ENCODE data around the gene GPR39.

Gene GPR39

DNA sequence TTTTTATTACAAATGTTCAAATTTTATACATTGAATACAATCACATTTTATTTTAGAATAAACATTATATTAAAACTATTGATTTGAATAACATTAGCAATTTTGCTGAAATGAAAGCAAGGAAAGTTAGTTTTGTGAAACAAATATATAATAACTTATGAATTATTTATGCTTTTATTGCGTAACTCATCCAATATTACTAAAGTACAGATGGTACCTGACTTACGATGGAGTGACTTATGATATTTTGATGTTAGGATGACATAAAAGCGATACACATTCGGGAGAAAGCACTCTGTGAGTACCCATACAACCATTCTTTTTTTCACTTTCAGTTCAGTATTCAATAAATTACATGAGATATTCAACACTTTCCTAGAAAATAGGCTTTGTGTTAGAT is 26.5 kb downstream of the GPR39 start:
- DNase-seq (ENCODE audit: low read depth in 2 of 2): no peak

DNA sequence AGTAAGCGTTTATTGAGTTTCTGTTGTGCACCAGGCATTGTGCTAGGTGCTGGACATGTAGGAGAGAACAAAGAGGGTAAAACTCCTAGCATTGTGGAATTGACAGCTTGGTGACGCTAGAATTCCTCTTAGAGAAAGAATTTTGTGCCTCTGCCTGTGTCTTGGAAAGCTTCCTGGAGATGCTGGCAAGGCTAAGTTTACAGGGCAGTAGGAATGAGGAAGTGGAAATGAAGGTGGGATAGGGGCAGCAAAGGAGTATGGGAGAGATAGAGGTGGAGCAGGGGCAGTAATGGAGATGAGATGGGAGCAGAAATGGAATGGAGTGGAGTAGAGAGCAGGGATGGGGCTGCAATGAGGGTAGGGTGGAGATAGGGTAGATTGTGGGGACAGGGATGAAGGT is 29.8 kb downstream of the GPR39 start:
- no peak for DNase-seq (ENCODE audit: low read depth in 2 of 2)

GRCh38 chr2:132448331-132448730 is 31.7 kb downstream of the GPR39 start:
- no peak for DNase-seq (ENCODE audit: low read depth in 2 of 2)

DNA sequence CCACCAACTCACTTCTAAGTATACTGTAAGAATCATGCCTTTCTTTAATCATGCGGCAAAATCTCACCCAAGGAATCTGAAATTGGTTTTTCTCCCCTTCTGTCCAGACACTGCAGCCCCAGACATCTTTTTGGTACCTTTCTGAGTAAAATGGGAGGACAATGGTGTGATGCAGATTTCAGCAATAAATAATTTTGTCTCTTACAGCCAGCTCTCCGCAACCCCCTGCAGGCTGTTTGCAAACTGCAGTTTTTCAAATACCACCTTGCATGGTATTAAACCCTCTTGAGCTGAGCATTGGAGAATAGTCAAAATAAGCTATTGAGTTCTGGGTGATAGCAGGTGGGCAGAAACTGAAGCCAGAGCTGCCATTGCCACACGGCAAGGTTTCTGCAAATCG is 32.2 kb downstream of the GPR39 start:
- no peak for DNase-seq (ENCODE audit: low read depth in 2 of 2)

- DNase-seq (ENCODE audit: low read depth in 2 of 2): no peak
These were observed 33.3 kb downstream of the GPR39 start for GRCh38 chr2:132449868-132450267.

- no peak for DNase-seq (ENCODE audit: low read depth in 2 of 2)
These were observed 44.2 kb downstream of the GPR39 start for GRCh38 chr2:132460781-132461180.

DNA sequence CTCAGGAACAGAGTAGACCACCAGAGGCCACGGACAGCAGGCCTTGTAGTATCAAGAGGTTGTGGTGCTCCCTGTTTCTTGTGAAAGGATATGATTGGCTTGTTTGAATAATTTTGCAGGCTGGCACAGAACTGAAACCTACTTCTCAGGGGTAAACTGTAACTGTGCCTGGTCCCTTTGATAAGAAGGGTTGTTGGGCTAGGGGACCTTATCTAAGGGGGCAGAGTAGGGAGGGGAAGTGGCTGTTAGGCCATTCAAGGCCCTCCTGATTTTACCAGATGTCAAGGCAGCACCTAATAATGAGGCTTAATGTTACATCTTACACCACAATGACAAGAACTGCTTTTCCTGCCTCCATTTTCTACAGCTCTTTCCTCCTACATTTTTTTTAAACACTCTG is 45.6 kb downstream of the GPR39 start:
- no peak for DNase-seq (ENCODE audit: low read depth in 2 of 2)

- DNase-seq (ENCODE audit: low read depth in 2 of 2): no peak
These were observed 47.1 kb downstream of the GPR39 start for GRCh38 chr2:132463719-132464118.

DNA sequence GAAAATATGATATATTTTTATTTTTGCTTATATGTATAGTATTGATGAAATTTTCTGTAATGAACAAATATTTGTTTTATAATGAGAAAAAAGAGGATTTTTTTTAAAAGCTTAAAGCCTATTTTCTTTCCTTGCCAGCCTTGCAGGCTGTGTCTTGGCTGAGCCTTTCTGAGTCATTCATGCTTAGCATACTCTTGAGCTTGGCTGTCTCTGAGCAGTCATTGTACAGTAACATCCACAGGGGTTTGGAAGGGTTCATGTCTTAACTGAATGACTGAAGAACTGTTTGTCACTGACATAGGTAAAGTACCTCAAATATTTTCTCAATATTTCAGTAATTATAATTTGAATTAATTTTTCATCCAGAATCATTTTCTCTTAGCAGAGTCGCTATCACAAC is 49.3 kb downstream of the GPR39 start:
- no peak for DNase-seq (ENCODE audit: low read depth in 2 of 2)

- DNase-seq (ENCODE audit: low read depth in 2 of 2): no peak
These were observed 49.9 kb downstream of the GPR39 start for GRCh38 chr2:132466428-132467028.

- no peak for DNase-seq (ENCODE audit: low read depth in 2 of 2)
These were observed 52.4 kb downstream of the GPR39 start for GRCh38 chr2:132468821-132469675.

GRCh38 chr2:132470746-132471145 is 54.1 kb downstream of the GPR39 start:
- no peak for DNase-seq (ENCODE audit: low read depth in 2 of 2)

GRCh38 chr2:132473174-132473883 is 56.7 kb downstream of the GPR39 start:
- no peak for DNase-seq (ENCODE audit: low read depth in 2 of 2)

GRCh38 chr2:132475615-132476014 is 59.0 kb downstream of the GPR39 start:
- no peak for DNase-seq (ENCODE audit: low read depth in 2 of 2)

- no peak for DNase-seq (ENCODE audit: low read depth in 2 of 2)
These were observed 60.8 kb downstream of the GPR39 start for GRCh38 chr2:132477436-132477835.

GRCh38 chr2:132477962-132478361 is 61.4 kb downstream of the GPR39 start:
- no peak for DNase-seq (ENCODE audit: low read depth in 2 of 2)

GRCh38 chr2:132478461-132479105 is 62.0 kb downstream of the GPR39 start:
- no peak for DNase-seq (ENCODE audit: low read depth in 2 of 2)

DNA sequence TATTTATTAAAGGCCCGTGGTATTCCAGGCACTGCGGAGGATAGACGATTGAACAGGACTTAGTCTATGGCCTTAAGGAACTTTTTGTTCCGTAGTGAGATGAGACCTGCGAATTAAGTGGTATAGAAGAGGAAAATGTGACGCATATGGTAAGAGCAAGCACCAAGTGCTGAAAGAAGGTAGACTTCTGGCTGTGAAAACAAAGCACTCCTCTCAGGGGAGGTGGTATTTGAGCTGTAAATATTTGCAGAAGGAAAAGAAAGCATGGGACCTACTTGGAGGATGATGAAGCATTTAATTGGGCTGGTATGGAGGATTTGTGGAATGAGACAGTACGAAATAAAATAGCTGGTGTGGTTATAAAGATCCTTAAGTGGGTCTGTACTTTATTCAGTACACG is 62.5 kb downstream of the GPR39 start:
- no peak for DNase-seq (ENCODE audit: low read depth in 2 of 2)

GRCh38 chr2:132482821-132483220 is 66.2 kb downstream of the GPR39 start:
- no peak for DNase-seq (ENCODE audit: low read depth in 2 of 2)

GRCh38 chr2:132484144-132484543 is 67.5 kb downstream of the GPR39 start:
- no peak for DNase-seq (ENCODE audit: low read depth in 2 of 2)

DNA sequence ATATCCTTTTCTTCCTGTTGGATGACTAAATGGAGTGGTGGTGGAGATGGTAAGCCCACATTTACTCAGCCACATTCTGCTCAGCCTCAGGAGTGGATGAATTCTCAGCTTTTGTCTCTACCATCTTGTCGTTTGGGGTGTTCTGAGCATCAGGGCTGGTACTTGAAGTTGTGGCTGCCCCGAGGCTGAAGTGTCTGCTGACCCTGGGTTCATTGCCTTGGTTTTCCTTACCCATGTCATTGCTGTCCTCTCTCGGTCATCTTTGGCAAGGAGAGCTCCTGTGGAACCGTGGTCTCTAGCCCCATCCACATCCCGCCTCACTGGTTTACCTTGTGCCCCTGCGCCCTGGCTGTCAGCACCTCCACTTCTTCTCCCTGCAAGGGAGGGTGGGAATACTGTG is 71.9 kb downstream of the GPR39 start:
- DNase-seq (ENCODE audit: low read depth in 2 of 2): no peak

DNA sequence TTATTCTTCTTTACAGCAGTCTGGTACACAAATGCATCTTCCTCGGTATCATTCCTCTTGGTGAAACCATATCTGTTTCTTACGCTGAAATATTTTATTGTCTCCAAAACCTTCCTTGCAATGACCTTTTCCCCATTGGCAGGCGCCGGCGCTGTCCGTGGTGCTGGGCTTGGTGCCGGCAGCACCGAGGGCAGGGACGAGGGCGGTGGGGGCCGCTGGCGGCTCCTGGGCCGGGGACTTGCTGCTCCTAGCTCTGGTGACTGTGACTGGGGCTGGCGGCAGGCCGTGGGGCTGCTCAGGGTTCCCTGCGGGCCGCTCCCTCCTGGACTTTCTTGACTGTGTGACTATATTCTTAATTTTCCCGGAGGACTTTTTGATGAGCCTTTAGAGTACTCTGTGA is 72.5 kb downstream of the GPR39 start:
- no peak for DNase-seq (ENCODE audit: low read depth in 2 of 2)

Measured in stimulated activated CD4-positive, alpha-beta T cell treated with anti-CD3 and anti-CD28 coated beads, Interleukin-1b, Interleukin-23, amount 100 ng/mL, for 4 hours (primary cell).